Natural killer cell treated with Interleukin-12 subunit alpha and Interleukin-12 subunit beta and Interleukin-15 and Interleukin-18, amount 100 ng/mL, for 72 hours (primary cell): Measurements from ENCODE around the gene NEU4. TPM values are rescaled to one million over a fixed set of nuclear protein-coding genes. Genes with fewer than 3 reads are reported as not detected.
A peak's percentile ranks its signal among the peaks of the same experiment; 100 is the strongest.

Experiments used
- ATAC-seq, 2 donors: fragments of 150-1000 bp; cut with Tn5 transposase in 1 of 2; sonication (Bioruptor Pico), chemical (Tn5 transposase) in 1 of 2; 2 replicates each; pipeline ENCODE4 v1.10.0; 2021
- DNase-seq: peaks from one replicate; pipeline ENCODE4 v3.0.0; 2022; ENCODE audit warnings: low spot score
- H3K27ac Mint-ChIP-seq, 2 donors: 1 replicate in 1 of 2; 2 replicates in 1 of 2; pipeline ENCODE4 v1.8.0; 2022; ENCODE audit warnings: mixed read lengths in 2 of 2, mild to moderate bottlenecking in 1 of 2, moderate library complexity in 1 of 2
- H3K27me3 Mint-ChIP-seq, 2 donors: 1 replicate in 1 of 2; 2 replicates in 1 of 2; pipeline ENCODE4 v1.8.0; 2022; ENCODE audit warnings: mixed read lengths in 2 of 2
- H3K36me3 Mint-ChIP-seq: one replicate; pipeline ENCODE4 v1.8.0; 2022; ENCODE audit warnings: mixed read lengths
- H3K4me1 Mint-ChIP-seq, 2 donors: 1 replicate in 1 of 2; 2 replicates in 1 of 2; pipeline ENCODE4 v1.8.0; 2022; ENCODE audit warnings: low read depth in 2 of 2, mixed read lengths in 2 of 2, mild to moderate bottlenecking in 1 of 2
- H3K4me3 Mint-ChIP-seq: one replicate; pipeline ENCODE4 v1.8.0; 2022; ENCODE audit warnings: mixed read lengths
- H3K9me3 Mint-ChIP-seq: 2 replicates; pipeline ENCODE4 v1.8.0; 2022; ENCODE audit warnings: mixed read lengths
- total RNA-seq, 2 donors: library from RNA; stranded (reverse); gene quantifications; one replicate each; pipeline ENCODE4 v1.2.3, GENCODE V29; 2022

NEU4 gene
- total RNA-seq, 2 donors from 2014 or later, result 0.86 to 3.8 TPM

DNA sequence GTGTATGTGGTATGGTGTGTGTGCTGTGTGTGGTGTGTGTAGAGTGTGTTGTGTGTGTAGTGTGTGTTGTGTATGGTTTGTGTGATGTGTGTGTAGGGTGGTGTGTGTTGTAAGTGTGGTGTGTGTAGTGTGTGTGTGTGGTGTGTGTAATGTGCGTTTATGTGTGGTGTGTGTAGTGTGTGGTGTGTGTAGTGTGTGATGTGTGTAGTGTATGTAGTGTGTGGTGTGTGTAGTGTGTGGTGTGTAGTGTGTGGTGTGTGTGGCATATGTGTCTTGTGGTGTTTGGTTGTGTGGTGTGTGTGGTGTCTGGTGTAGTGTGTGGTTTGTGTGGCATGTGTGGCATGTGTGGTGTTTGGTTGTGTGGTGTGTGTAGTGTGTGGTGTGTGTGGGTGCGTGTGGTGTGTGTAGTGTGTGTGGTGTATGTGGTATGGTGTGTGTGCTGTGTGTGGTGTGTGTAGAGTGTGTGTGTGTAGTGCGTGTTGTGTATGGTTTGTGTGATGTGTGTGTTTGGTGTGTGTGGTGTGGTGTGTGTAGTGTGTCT, 56.5 kb downstream of the NEU4 start:
- H3K27ac Mint-ChIP-seq, result peak overlapping the region in 1 of 2 donors; percentile 68
- peaks cover 49 to 66% of the 10 kb centered on the region in 2 donors for H3K4me1 Mint-ChIP-seq
- peaks cover 30% of the 10 kb centered on the region for H3K36me3 Mint-ChIP-seq
- peaks cover 16% of the 10 kb centered on the region for H3K9me3 Mint-ChIP-seq
- ATAC-seq (no peak), DNase-seq (no peak)
- peaks cover 34 to 38% of the 10 kb centered on the region in 2 donors for H3K27me3 Mint-ChIP-seq
- H3K4me3 Mint-ChIP-seq, result peak overlapping the region; percentile 83

DNA sequence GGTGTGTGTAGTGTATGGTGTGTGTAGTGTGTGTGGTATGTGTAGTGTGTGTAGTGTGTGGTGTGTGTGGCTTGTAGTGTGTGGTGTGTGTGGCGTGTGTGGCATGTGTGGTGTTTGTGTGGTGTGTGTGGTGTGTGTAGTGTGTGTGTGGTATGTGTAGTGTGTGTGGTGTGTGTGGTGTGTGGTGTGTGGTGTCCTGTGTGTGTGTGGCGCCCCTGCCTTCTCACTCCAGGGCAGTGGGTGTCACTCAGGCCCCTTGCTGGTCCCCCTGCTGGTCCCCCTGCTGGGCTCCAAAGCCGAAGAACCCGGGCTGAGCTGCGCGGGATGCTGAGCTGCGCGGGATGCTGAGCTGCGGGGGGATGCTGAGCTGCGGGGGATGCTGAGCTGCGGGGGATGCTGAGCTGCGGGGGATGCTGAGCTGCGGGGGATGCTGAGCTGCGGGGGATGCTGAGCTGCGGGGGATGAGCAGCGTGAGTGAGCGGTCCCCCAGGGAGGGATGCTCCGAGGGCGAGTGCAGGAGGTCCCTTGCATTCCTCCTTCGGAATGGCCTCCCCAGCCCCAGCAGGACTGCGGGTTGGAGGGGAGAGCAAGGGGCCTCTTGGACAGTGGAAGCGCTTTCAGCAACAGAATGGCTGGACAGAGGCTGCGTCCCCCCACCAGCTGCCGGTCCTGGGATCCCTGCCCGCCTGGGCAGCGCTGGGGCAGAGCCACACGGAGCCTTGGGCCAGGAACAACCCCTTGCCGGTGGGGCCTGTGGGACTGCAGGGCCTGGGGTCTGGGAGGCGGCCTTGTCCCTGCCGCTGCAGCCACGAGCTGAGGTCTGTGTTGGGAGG, 57.2 kb downstream of the NEU4 start:
- H3K27me3 Mint-ChIP-seq, result peaks cover 35 to 36% of the 10 kb centered on the region in 2 donors
- DNase-seq, result peak; percentile 60
- H3K27ac Mint-ChIP-seq, result peak overlapping the region in 1 of 2 donors; percentile 68
- no peak for ATAC-seq
- H3K9me3 Mint-ChIP-seq, result peaks cover 16% of the 10 kb centered on the region
- H3K4me1 Mint-ChIP-seq, result peaks cover 52 to 68% of the 10 kb centered on the region in 2 donors
- peak overlapping the region; percentile 83 for H3K4me3 Mint-ChIP-seq
- H3K36me3 Mint-ChIP-seq, result peaks cover 28% of the 10 kb centered on the region

Other genes starting within 250 kb of the NEU4 start
- 10 to 100 TPM; 26.9 to 55.9 TPM for gene THAP4, start 172.0 kb upstream of the NEU4 start, total RNA-seq
- 100 to 1,000 TPM in 1 of 2 donors, 10 to 100 TPM in 1; 96.2 to 127 TPM for gene ATG4B, start 171.5 kb upstream of the NEU4 start, total RNA-seq
- gene DTYMK, start 122.4 kb upstream of the NEU4 start, total RNA-seq, result 100 to 1,000 TPM in 1 of 2 donors, 10 to 100 TPM in 1; 65.1 to 155 TPM
- gene ING5, start 107.2 kb upstream of the NEU4 start, total RNA-seq, result 10 to 100 TPM; 27.8 to 70.6 TPM
- 10 to 100 TPM; 36.6 to 60.1 TPM for gene D2HGDH, start 74.6 kb upstream of the NEU4 start, total RNA-seq
- 1 to 10 TPM in 1 of 2 donors, under 1 TPM in 1; 0.83 to 2.8 TPM for gene GAL3ST2, start 32.4 kb upstream of the NEU4 start, total RNA-seq
- under 1 TPM; 0.78 to 0.89 TPM for gene PDCD1, start 49.7 kb downstream of the NEU4 start, total RNA-seq
- gene RTP5, start 60.5 kb downstream of the NEU4 start, total RNA-seq, result not detected